ENCODE data around the gene RASGRF2. TPM values are rescaled to one million over a fixed set of nuclear protein-coding genes. Genes with fewer than 3 reads are reported as not detected.

The RASGRF2 gene
- total and polyA plus RNA-seq, 9 of the 15 experiments (the other 6 are each of a cell fraction or from before 2014, with no cell fraction given): 0.01 to 0.22 (median 0.08) TPM; not detected in 2

DNA sequence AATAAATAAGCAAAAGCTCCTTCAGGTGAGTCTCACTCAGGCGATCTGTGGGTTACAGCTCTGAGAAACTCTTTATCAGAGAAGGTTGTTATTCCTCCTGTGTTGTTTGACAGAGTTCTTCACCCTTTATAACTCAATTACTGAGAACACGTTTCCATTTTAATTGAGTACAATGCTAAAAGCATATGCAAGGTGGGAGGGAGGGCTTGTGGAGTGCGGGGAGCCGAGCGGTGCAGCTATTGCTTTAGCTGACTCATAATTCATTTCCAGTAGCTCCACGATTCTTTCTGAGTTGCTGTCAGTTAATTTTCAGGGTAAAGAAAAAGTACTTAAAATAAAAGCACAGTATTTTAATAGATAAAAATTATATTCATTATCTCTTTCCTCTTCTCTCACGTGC, 168.3 kb downstream of the RASGRF2 start (continued):
- TF ChIP-seq, protein P1, sequence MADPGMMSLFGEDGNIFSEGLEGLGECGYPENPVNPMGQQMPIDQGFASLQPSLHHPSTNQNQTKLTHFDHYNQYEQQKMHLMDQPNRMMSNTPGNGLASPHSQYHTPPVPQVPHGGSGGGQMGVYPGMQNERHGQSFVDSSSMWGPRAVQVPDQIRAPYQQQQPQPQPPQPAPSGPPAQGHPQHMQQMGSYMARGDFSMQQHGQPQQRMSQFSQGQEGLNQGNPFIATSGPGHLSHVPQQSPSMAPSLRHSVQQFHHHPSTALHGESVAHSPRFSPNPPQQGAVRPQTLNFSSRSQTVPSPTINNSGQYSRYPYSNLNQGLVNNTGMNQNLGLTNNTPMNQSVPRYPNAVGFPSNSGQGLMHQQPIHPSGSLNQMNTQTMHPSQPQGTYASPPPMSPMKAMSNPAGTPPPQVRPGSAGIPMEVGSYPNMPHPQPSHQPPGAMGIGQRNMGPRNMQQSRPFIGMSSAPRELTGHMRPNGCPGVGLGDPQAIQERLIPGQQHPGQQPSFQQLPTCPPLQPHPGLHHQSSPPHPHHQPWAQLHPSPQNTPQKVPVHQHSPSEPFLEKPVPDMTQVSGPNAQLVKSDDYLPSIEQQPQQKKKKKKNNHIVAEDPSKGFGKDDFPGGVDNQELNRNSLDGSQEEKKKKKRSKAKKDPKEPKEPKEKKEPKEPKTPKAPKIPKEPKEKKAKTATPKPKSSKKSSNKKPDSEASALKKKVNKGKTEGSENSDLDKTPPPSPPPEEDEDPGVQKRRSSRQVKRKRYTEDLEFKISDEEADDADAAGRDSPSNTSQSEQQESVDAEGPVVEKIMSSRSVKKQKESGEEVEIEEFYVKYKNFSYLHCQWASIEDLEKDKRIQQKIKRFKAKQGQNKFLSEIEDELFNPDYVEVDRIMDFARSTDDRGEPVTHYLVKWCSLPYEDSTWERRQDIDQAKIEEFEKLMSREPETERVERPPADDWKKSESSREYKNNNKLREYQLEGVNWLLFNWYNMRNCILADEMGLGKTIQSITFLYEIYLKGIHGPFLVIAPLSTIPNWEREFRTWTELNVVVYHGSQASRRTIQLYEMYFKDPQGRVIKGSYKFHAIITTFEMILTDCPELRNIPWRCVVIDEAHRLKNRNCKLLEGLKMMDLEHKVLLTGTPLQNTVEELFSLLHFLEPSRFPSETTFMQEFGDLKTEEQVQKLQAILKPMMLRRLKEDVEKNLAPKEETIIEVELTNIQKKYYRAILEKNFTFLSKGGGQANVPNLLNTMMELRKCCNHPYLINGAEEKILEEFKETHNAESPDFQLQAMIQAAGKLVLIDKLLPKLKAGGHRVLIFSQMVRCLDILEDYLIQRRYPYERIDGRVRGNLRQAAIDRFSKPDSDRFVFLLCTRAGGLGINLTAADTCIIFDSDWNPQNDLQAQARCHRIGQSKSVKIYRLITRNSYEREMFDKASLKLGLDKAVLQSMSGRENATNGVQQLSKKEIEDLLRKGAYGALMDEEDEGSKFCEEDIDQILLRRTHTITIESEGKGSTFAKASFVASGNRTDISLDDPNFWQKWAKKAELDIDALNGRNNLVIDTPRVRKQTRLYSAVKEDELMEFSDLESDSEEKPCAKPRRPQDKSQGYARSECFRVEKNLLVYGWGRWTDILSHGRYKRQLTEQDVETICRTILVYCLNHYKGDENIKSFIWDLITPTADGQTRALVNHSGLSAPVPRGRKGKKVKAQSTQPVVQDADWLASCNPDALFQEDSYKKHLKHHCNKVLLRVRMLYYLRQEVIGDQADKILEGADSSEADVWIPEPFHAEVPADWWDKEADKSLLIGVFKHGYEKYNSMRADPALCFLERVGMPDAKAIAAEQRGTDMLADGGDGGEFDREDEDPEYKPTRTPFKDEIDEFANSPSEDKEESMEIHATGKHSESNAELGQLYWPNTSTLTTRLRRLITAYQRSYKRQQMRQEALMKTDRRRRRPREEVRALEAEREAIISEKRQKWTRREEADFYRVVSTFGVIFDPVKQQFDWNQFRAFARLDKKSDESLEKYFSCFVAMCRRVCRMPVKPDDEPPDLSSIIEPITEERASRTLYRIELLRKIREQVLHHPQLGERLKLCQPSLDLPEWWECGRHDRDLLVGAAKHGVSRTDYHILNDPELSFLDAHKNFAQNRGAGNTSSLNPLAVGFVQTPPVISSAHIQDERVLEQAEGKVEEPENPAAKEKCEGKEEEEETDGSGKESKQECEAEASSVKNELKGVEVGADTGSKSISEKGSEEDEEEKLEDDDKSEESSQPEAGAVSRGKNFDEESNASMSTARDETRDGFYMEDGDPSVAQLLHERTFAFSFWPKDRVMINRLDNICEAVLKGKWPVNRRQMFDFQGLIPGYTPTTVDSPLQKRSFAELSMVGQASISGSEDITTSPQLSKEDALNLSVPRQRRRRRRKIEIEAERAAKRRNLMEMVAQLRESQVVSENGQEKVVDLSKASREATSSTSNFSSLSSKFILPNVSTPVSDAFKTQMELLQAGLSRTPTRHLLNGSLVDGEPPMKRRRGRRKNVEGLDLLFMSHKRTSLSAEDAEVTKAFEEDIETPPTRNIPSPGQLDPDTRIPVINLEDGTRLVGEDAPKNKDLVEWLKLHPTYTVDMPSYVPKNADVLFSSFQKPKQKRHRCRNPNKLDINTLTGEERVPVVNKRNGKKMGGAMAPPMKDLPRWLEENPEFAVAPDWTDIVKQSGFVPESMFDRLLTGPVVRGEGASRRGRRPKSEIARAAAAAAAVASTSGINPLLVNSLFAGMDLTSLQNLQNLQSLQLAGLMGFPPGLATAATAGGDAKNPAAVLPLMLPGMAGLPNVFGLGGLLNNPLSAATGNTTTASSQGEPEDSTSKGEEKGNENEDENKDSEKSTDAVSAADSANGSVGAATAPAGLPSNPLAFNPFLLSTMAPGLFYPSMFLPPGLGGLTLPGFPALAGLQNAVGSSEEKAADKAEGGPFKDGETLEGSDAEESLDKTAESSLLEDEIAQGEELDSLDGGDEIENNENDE (IDR thresholded peaks at IDR 0.05; ENCODE audit: low read depth, low read length): no peak

Measured in K562 (cell line).